IMR-90 (cell line): ENCODE measurements around the gene BRCC3. TPM values are rescaled to one million over a fixed set of nuclear protein-coding genes. Genes with fewer than 3 reads are reported as not detected.

ENCODE experiments used
- ATAC-seq: fragments of 200-7000 bp; cut with Tn5 transposase; 2 replicates; pipeline ENCODE4 v1.9.1; 2020; ENCODE audit warnings: low read depth, mild to moderate bottlenecking, moderate library complexity
- BruUV-seq: library from RNA; stranded (reverse); fragments of 400-500 nt; replicated peaks from 2 replicates; lab custom pipeline; 2021; lab: Mats Ljungman, UMichigan
- CTCF ChIA-PET: fragments of 300-600 bp; formaldehyde crosslinking; extraction: SDS; loops from one replicate; lab custom pipeline; 2021; ENCODE audit warnings: antibody characterized with exemption; lab: Yijun Ruan, JAX
- POLR2A ChIA-PET: fragments of 300-600 bp; sonication (Branson Sonifier 250); formaldehyde crosslinking; loops from one replicate; lab custom pipeline; 2022; ENCODE audit warnings: antibody characterized with exemption; ENCODE audit not compliant: unreplicated experiment; lab: Charles Lee
- DNase-seq: peaks from one replicate; pipeline ENCODE4 v3.0.0; 2013
- H2AFZ ChIP-seq: replicated peaks from 2 replicates; pipeline ENCODE3; 2013; ENCODE audit warnings: low read length, mild to moderate bottlenecking; ENCODE audit not compliant: poor library complexity
- H2AK5ac ChIP-seq: 2 replicates; pipeline ENCODE4 v1.6.1; 2013; ENCODE audit warnings: low read depth, low read length, inconsistent platforms
- H2AK9ac ChIP-seq: replicated peaks from 2 replicates; pipeline ENCODE3; 2013; ENCODE audit warnings: mild to moderate bottlenecking, low read depth, low read length, moderate library complexity; ENCODE audit not compliant: poor library complexity
- H2BK120ac ChIP-seq: 2 replicates; pipeline ENCODE4 v1.6.1; 2013; ENCODE audit warnings: low read depth, low read length, inconsistent platforms
- H2BK15ac ChIP-seq: 3 replicates; pipeline ENCODE4 v1.6.1; 2013; ENCODE audit warnings: low read depth, low read length, inconsistent platforms
- H2BK20ac ChIP-seq: 2 replicates; pipeline ENCODE4 v1.6.1; 2013; ENCODE audit warnings: low read depth, mild to moderate bottlenecking, inconsistent platforms, low read length, moderate library complexity
- H2BK5ac ChIP-seq: 2 replicates; pipeline ENCODE4 v1.6.1; 2013; ENCODE audit warnings: mild to moderate bottlenecking, low read depth, low read length, inconsistent platforms; ENCODE audit not compliant: poor library complexity, severe bottlenecking
- H3K14ac ChIP-seq: replicated peaks from 2 replicates; pipeline ENCODE4 v1.6.1; 2013; ENCODE audit warnings: low read depth, low read length, inconsistent platforms
- H3K18ac ChIP-seq: 2 replicates; pipeline ENCODE4 v1.6.1; 2013; ENCODE audit warnings: low read depth, low read length, control low read depth
- H3K23ac ChIP-seq: 2 replicates; pipeline ENCODE4 v1.6.1; 2013; ENCODE audit warnings: low read depth, low read length, inconsistent platforms
- H3K27ac ChIP-seq: 2 replicates; pipeline ENCODE4 v1.5.1; 2013; ENCODE audit warnings: mild to moderate bottlenecking, control low read depth, low read length; ENCODE audit not compliant: insufficient read depth
- H3K27me3 ChIP-seq: 2 replicates; pipeline ENCODE4 v1.6.1; 2013; ENCODE audit warnings: low read length; ENCODE audit not compliant: control insufficient read depth, insufficient read depth
- H3K36me3 ChIP-seq: 2 replicates; pipeline ENCODE4 v1.6.1; 2013; ENCODE audit warnings: low read length, mixed read lengths; ENCODE audit not compliant: control insufficient read depth, insufficient read depth
- H3K4ac ChIP-seq: 2 replicates; pipeline ENCODE4 v1.6.1; 2013; ENCODE audit warnings: low read depth, low read length, inconsistent platforms
- H3K4me1 ChIP-seq: 2 replicates; pipeline ENCODE4 v1.6.1; 2013; ENCODE audit warnings: low read length, mixed read lengths; ENCODE audit not compliant: control insufficient read depth, insufficient read depth
- H3K4me2 ChIP-seq: 2 replicates; pipeline ENCODE4 v1.6.1; 2013; ENCODE audit warnings: low read depth, mild to moderate bottlenecking, control low read depth, low read length, moderate library complexity
- H3K4me3 ChIP-seq: 2 replicates; pipeline ENCODE4 v1.5.1; 2013; ENCODE audit warnings: low read depth, mild to moderate bottlenecking, control low read depth, low read length, moderate library complexity; ENCODE audit not compliant: insufficient read depth
- H3K56ac ChIP-seq: 2 replicates; pipeline ENCODE4 v1.6.1; 2013; ENCODE audit warnings: low read length, inconsistent platforms; ENCODE audit not compliant: insufficient read depth; ENCODE audit errors: extremely low read depth
- H3K79me1 ChIP-seq, 2 experiments: 2 replicates each; pipeline ENCODE4 v1.6.1; 2013; ENCODE audit warnings: low read length in 2 of 2, inconsistent platforms in 1 of 2, low read depth in 1 of 2
- H3K9ac ChIP-seq: 2 replicates; pipeline ENCODE4 v1.6.1; 2013; ENCODE audit warnings: low read depth, low read length, control low read depth
- H3K9me1 ChIP-seq: 2 replicates; pipeline ENCODE4 v1.6.1; 2013; ENCODE audit warnings: low read length, inconsistent platforms; ENCODE audit not compliant: insufficient read depth
- H3K9me3 ChIP-seq: 2 replicates; pipeline ENCODE4 v1.6.1; 2013; ENCODE audit warnings: low read length; ENCODE audit not compliant: control insufficient read depth, insufficient read depth
- H4K20me1 ChIP-seq: 2 replicates; pipeline ENCODE4 v1.6.1; 2013; ENCODE audit warnings: low read length, inconsistent platforms; ENCODE audit not compliant: insufficient read depth
- H4K5ac ChIP-seq: 2 replicates; pipeline ENCODE4 v1.6.1; 2013; ENCODE audit warnings: mild to moderate bottlenecking, low read depth, low read length, control low read depth
- H4K8ac ChIP-seq, 2 experiments: 2 replicates each; pipeline ENCODE4 v1.6.1; 2013; ENCODE audit warnings: low read depth in 2 of 2, low read length in 2 of 2, control low read depth in 1 of 2, inconsistent platforms in 1 of 2
- H4K91ac ChIP-seq: 2 replicates; pipeline ENCODE4 v1.6.1; 2013; ENCODE audit warnings: low read depth, low read length, inconsistent platforms; ENCODE audit not compliant: insufficient read depth
- BHLHE40 ChIP-seq: fragments of 150-350 bp; IDR thresholded peaks from 2 replicates; pipeline ENCODE4 v1.6.1; 2016; ENCODE audit warnings: mild to moderate bottlenecking, low read depth, low read length
- FOS ChIP-seq: fragments of 150-350 bp; IDR thresholded peaks from 2 replicates; pipeline ENCODE4 v1.6.1; 2016; ENCODE audit warnings: low read depth, low read length
- MAFK ChIP-seq: IDR thresholded peaks from 2 replicates; pipeline ENCODE4 v1.6.1; 2012; ENCODE audit warnings: low read depth, low read length, improper control_type of control experiment
- MAZ ChIP-seq: IDR thresholded peaks from 2 replicates; pipeline ENCODE4 v1.6.1; 2012; ENCODE audit warnings: low read depth, mild to moderate bottlenecking, low read length, improper control_type of control experiment, moderate library complexity, borderline replicate concordance
- MXI1 ChIP-seq: IDR thresholded peaks from 2 replicates; pipeline ENCODE4 v1.6.1; 2012; ENCODE audit warnings: low read depth, mild to moderate bottlenecking, low read length, moderate library complexity, borderline replicate concordance
- POLR2A ChIP-seq: IDR thresholded peaks from 2 replicates; pipeline ENCODE4 v1.6.1; 2012; ENCODE audit warnings: mild to moderate bottlenecking, low read depth, low read length
- RAD21 ChIP-seq: IDR thresholded peaks from 2 replicates; pipeline ENCODE4 v1.6.1; 2012; ENCODE audit warnings: low read length, improper control_type of control experiment
- RFX5 ChIP-seq: IDR thresholded peaks from 2 replicates; pipeline ENCODE4 v1.8.0; 2012; ENCODE audit warnings: low read depth, mild to moderate bottlenecking, low read length, moderate library complexity
- SMC3 ChIP-seq: fragments of 150-350 bp; IDR thresholded peaks from 2 replicates; pipeline ENCODE4 v1.6.1; 2016; ENCODE audit warnings: low read depth, mild to moderate bottlenecking, antibody characterized with exemption, low read length, moderate library complexity
- WGBS, 2 experiments: methylation state at CpG; one replicate each; pipeline versions ENCODE4 v1.1.5 to v1.1.7; 2013; ENCODE audit warnings: missing lambda C conversion rate in 2 of 2; ENCODE audit not compliant: insufficient read length in 1 of 2; ENCODE audit errors: extremely low coverage in 2 of 2; 5-methylcytosine and 5-hydroxymethylcytosine counted together
- dilution Hi-C: fragments of 300-500 bp; cut with HindIII; formaldehyde crosslinking; loops from one replicate; pipeline ENCODE4 v1.14.3; 2018; ENCODE audit warnings: low sequenced_read_pairs; ENCODE audit not compliant: unreplicated experiment
- in situ Hi-C: fragments of 300-500 bp; cut with MboI; formaldehyde crosslinking; loops from 3 replicates; pipeline ENCODE4 v1.14.3; 2019; ENCODE audit warnings: low sequenced_read_pairs, inconsistent platforms, mixed read lengths
- intact Hi-C: fragments of 100-400 bp; cut with micrococcal nuclease; formaldehyde crosslinking; loops from 2 replicates; pipeline ENCODE4 v1.10.0; 2022
- polyA plus RNA-seq, 3 experiments: library from polyadenylated mRNA; depleted of rRNA; stranded (reverse); fragments of >200 nt; gene quantifications; 2 replicates each; pipeline ENCODE4 v1.2.3, GENCODE V29; 2012; ENCODE audit warnings: low replicate concordance in 1 of 3
- total RNA-seq: library from RNA; depleted of rRNA; stranded (reverse); fragments of >200 nt; gene quantifications from 2 replicates; pipeline ENCODE4 v1.2.3, GENCODE V29; 2012
- TF ChIP-seq, protein P1 (sequence below): fragments of 150-350 bp; IDR thresholded peaks from 2 replicates; pipeline ENCODE4 v1.6.1; 2016; ENCODE audit warnings: low read depth, mild to moderate bottlenecking, low read length, moderate library complexity, borderline replicate concordance
- TF ChIP-seq, protein P2 (sequence below): fragments of 150-350 bp; IDR thresholded peaks from 2 replicates; pipeline ENCODE4 v1.6.1; 2017; ENCODE audit warnings: mild to moderate bottlenecking, antibody characterized with exemption, low read length, low read depth
- TF ChIP-seq, protein P3 (sequence below): conservative IDR thresholded peaks from 2 replicates; pipeline ENCODE4 v1.5.1; 2012; ENCODE audit warnings: mild to moderate bottlenecking, low read depth, low read length, improper control_type of control experiment

The BRCC3 gene
- total and polyA plus RNA-seq, 2 of the 4 experiments (the other 2 are of a cell fraction), result 14.4 to 24.7 TPM

DNA sequence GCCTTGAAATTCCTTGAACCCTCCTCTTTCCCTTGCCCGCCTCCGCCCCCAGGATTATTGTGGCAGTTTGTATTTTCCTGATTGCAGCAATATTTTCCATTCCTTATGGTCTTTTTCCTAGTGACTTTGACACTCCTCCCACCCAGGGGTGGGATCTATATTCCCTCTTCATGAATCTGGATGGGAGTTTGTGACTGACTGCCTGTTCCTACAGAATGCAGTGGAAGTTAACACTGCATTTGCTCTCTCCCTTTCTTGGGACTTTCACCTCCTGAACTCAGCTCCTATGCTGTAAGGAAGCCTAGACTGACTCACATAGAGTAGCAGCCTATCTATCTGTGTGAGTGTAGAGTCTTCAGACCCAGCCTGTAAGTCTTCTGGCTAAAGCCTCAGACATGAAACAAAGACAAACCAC, 42.4 kb upstream of the BRCC3 start:
- H3K4me3 ChIP-seq, result no peak overlapping the region
- H3K9me1 ChIP-seq, result no peaks in the 10 kb centered on the region
- no CpG with 5 or more reads among the region's 2 CpGs for WGBS, 2 experiments
- H2BK20ac ChIP-seq, result no peak overlapping the region
- no peak overlapping the region for H3K23ac ChIP-seq
- H3K4me1 ChIP-seq, result no peaks in the 10 kb centered on the region
- H3K27ac ChIP-seq, result no peak overlapping the region
- no peak overlapping the region for H3K14ac ChIP-seq
- no peaks in the 10 kb centered on the region for H3K9me3 ChIP-seq
- H2BK15ac ChIP-seq, result no peak overlapping the region
- dilution Hi-C loops (no loop called here), intact Hi-C loops (no loop called here), in situ Hi-C loops (no loop called here)
- no peak overlapping the region for H3K4ac ChIP-seq
- H4K8ac ChIP-seq, result no peak overlapping the region
- H3K4me2 ChIP-seq, result peak overlapping the region; percentile 58
- ChIA-PET CTCF (interaction anchor here (1.5 kb wide), 1 partner anchor 20 kb away, joined by 5 read pairs; no protein-coding TSS in a partner anchor), POLR2A (no interaction called here)
- no peaks in the 10 kb centered on the region for H4K20me1 ChIP-seq
- TF ChIP-seq, protein P1, sequence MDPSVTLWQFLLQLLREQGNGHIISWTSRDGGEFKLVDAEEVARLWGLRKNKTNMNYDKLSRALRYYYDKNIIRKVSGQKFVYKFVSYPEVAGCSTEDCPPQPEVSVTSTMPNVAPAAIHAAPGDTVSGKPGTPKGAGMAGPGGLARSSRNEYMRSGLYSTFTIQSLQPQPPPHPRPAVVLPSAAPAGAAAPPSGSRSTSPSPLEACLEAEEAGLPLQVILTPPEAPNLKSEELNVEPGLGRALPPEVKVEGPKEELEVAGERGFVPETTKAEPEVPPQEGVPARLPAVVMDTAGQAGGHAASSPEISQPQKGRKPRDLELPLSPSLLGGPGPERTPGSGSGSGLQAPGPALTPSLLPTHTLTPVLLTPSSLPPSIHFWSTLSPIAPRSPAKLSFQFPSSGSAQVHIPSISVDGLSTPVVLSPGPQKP, result no peak
- TF ChIP-seq RAD21 (no peak), MAZ (no peak), BHLHE40 (no peak), FOS (no peak), RFX5 (no peak), POLR2A (no peak), MAFK (no peak), SMC3 (no peak), MXI1 (no peak)
- TF ChIP-seq, protein P2, sequence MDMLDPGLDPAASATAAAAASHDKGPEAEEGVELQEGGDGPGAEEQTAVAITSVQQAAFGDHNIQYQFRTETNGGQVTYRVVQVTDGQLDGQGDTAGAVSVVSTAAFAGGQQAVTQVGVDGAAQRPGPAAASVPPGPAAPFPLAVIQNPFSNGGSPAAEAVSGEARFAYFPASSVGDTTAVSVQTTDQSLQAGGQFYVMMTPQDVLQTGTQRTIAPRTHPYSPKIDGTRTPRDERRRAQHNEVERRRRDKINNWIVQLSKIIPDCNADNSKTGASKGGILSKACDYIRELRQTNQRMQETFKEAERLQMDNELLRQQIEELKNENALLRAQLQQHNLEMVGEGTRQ, result no peak
- TF ChIP-seq, protein P3, sequence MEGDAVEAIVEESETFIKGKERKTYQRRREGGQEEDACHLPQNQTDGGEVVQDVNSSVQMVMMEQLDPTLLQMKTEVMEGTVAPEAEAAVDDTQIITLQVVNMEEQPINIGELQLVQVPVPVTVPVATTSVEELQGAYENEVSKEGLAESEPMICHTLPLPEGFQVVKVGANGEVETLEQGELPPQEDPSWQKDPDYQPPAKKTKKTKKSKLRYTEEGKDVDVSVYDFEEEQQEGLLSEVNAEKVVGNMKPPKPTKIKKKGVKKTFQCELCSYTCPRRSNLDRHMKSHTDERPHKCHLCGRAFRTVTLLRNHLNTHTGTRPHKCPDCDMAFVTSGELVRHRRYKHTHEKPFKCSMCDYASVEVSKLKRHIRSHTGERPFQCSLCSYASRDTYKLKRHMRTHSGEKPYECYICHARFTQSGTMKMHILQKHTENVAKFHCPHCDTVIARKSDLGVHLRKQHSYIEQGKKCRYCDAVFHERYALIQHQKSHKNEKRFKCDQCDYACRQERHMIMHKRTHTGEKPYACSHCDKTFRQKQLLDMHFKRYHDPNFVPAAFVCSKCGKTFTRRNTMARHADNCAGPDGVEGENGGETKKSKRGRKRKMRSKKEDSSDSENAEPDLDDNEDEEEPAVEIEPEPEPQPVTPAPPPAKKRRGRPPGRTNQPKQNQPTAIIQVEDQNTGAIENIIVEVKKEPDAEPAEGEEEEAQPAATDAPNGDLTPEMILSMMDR, result no peak
- no peak overlapping the region for H2BK5ac ChIP-seq
- H3K9ac ChIP-seq, result no peak overlapping the region; the same call in 1 of the 2 replicates
- peaks cover 0 to 7% of the 10 kb centered on the region in 2 experiments; a peak in 2 of 4 replicates for H3K79me1 ChIP-seq
- DNase-seq (peak; percentile 39), ATAC-seq (no peak)
- H4K91ac ChIP-seq, result no peak overlapping the region
- no TSS peak for BruUV-seq
- H2BK120ac ChIP-seq, result no peak overlapping the region
- no peaks in the 10 kb centered on the region for H3K27me3 ChIP-seq
- no peak overlapping the region for H3K18ac ChIP-seq
- no peak overlapping the region for H2AK5ac ChIP-seq
- no peaks in the 10 kb centered on the region for H3K36me3 ChIP-seq
- H2AFZ ChIP-seq, result no peak overlapping the region
- H4K5ac ChIP-seq, result no peak overlapping the region; the same call in 1 of the 2 replicates
- H2AK9ac ChIP-seq, result peak overlapping the region; percentile 31
- no peak overlapping the region for H3K56ac ChIP-seq
